OCI-LY7 (cell line): Measurements from ENCODE around the gene DSE. TPM values are rescaled to one million over a fixed set of nuclear protein-coding genes. Genes with fewer than 3 reads are reported as not detected.

Source experiments
- BruUV-seq: library from RNA; stranded (reverse); fragments of 400-500 nt; replicated peaks from 2 replicates; lab custom pipeline; 2021; lab: Mats Ljungman, UMichigan
- CTCF ChIA-PET: fragments of 300-600 bp; sonication (Branson Sonifier 250); formaldehyde crosslinking; loops from one replicate; lab custom pipeline; 2022; ENCODE audit warnings: antibody characterized with exemption; ENCODE audit not compliant: unreplicated experiment; lab: Charles Lee
- POLR2A ChIA-PET: fragments of 300-600 bp; sonication (Branson Sonifier 250); formaldehyde crosslinking; loops from one replicate; lab custom pipeline; 2022; ENCODE audit warnings: antibody characterized with exemption; lab: Charles Lee
- DNase-seq: peaks from one replicate; pipeline ENCODE4 v3.0.0-alpha.2; 2015; ENCODE audit warnings: low spot score
- H2AFZ ChIP-seq: fragments of 200-600 bp; sonication (generic), shearing (Covaris generic); 2 replicates; pipeline ENCODE4 v1.6.1; 2014; ENCODE audit warnings: mild to moderate bottlenecking, antibody characterized with exemption, low read length, moderate library complexity
- H3K27ac ChIP-seq: fragments of 200-600 bp; sonication (generic); 2 replicates; pipeline ENCODE4 v1.5.1; 2014; ENCODE audit warnings: mixed run types, low read depth, mild to moderate bottlenecking, moderate library complexity, low read length, inconsistent platforms; ENCODE audit not compliant: poor library complexity, severe bottlenecking
- H3K36me3 ChIP-seq: fragments of 200-600 bp; sonication (generic); 2 replicates; pipeline ENCODE4 v1.6.1; 2014; ENCODE audit warnings: mild to moderate bottlenecking, antibody characterized with exemption, low read length, moderate library complexity, mixed read lengths; ENCODE audit not compliant: insufficient read depth
- H3K4me1 ChIP-seq: fragments of 200-600 bp; sonication (generic); 2 replicates; pipeline ENCODE4 v1.5.1; 2014; ENCODE audit warnings: mild to moderate bottlenecking, low read length; ENCODE audit not compliant: insufficient read depth, poor library complexity, severe bottlenecking
- H3K4me2 ChIP-seq: fragments of 200-600 bp; sonication (generic); 2 replicates; pipeline ENCODE4 v1.6.1; 2014; ENCODE audit warnings: mild to moderate bottlenecking, low read length
- H3K4me3 ChIP-seq: fragments of 200-600 bp; sonication (generic); 2 replicates; pipeline ENCODE4 v1.5.1; 2014; ENCODE audit warnings: mild to moderate bottlenecking, low read depth, low read length; ENCODE audit not compliant: poor library complexity, severe bottlenecking
- H3K79me2 ChIP-seq: fragments of 200-600 bp; sonication (generic); 2 replicates; pipeline ENCODE4 v1.6.1; 2016; ENCODE audit warnings: low read depth, mild to moderate bottlenecking, low read length, moderate library complexity, mixed read lengths; ENCODE audit not compliant: insufficient read depth
- H3K9me2 ChIP-seq: fragments of 200-600 bp; sonication (generic); 2 replicates; pipeline ENCODE4 v1.6.1; 2016; ENCODE audit warnings: mild to moderate bottlenecking, low read length, mixed read lengths; ENCODE audit not compliant: insufficient read depth
- H3K9me3 ChIP-seq: fragments of 200-600 bp; sonication (generic); 2 replicates; pipeline ENCODE4 v1.6.1; 2014; ENCODE audit warnings: mild to moderate bottlenecking, mixed run types, low read length, mixed read lengths
- H4K20me1 ChIP-seq: fragments of 200-600 bp; sonication (generic); 2 replicates; pipeline ENCODE4 v1.6.1; 2014; ENCODE audit warnings: mild to moderate bottlenecking, antibody characterized with exemption, low read length, moderate library complexity, mixed read lengths; ENCODE audit not compliant: insufficient read depth
- EZH2phosphoT487 ChIP-seq: fragments of 200-600 bp; sonication (generic); IDR thresholded peaks from 2 replicates; pipeline ENCODE4 v1.6.1; 2018; ENCODE audit warnings: low read depth, borderline replicate concordance, mild to moderate bottlenecking, mixed run types, antibody characterized with exemption, low read length, moderate library complexity, mixed read lengths
- intact Hi-C: fragments of 100-400 bp; cut with micrococcal nuclease; formaldehyde crosslinking; loops from one replicate; pipeline ENCODE4 v1.10.0; 2022; ENCODE audit not compliant: unreplicated experiment
- total RNA-seq, 2 experiments: library from RNA; depleted of rRNA in 1 of 2; stranded (reverse); fragments of >200 nt in 1 of 2; shearing (Covaris generic) in 1 of 2; gene quantifications; 2 replicates each; pipeline ENCODE4 v1.2.3, GENCODE V29; 2014 to 2022
- TF ChIP-seq, protein P1 (sequence below): fragments of 200-600 bp; sonication (generic); conservative IDR thresholded peaks from 2 replicates; pipeline ENCODE4 v1.5.1; 2014; ENCODE audit warnings: mild to moderate bottlenecking, antibody characterized with exemption, low read length, moderate library complexity, mixed read lengths

The DSE gene
- total RNA-seq, 2 experiments from 2014 or later = 3.9 to 7.6 TPM

DNA sequence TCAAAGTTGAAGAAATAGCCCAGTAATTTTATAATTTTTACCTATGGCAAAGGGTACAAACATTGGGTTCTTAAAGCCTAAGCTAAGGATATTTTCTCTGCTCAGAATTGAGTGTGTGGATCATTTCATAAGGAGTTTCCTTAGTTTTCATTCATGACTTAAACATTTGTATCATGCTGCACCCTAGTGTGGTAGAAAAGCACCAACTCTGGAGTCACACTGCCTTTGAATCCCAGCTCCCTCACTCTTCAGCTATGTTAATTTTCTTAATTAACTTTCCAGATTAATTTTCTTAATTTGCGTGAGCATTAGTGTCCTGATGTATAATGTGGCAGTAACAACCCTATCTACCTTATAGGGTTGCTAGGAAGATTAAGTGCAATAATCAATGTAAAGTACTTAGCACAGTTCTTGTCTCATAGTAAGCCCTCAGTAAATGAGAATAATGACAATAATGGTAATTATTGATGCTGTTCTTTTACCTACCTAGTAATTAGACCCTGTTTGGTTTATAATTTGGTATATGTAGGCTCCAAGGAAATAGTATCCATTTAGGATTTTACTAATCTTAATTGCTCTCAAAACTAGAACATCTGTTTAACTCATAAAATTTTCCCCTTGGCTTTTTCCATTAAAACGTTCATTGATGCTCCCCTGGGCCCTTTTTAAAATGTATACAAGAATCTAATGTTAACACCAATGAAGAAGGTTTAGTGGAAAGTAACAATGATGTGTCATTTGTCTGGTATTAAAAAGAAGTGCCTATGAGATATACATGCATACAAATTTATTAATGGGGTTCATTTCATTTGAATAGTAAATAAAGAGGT lies 31.6 kb downstream of the DSE start:
- Histone ChIP-seq H3K4me2 (no peak overlapping the region), H4K20me1 (no peaks in the 10 kb centered on the region), H3K79me2 (no peaks in the 10 kb centered on the region), H3K4me1 (peaks cover 34% of the 10 kb centered on the region), H3K9me3 (no peaks in the 10 kb centered on the region), H3K9me2 (no peaks in the 10 kb centered on the region), H3K4me3 (no peak overlapping the region), H3K36me3 (no peaks in the 10 kb centered on the region), H2AFZ (no peak overlapping the region), H3K27ac (no peak overlapping the region)
- ChIA-PET CTCF (no interaction called here), POLR2A (interaction anchor here (0.8 to 2.2 kb wide), 7 partner anchors 9 to 168 kb away, joined by 3 to 8 read pairs (median 4); partner anchors contain the start of gene RWDD1)
- no TSS peak for BruUV-seq
- no peak for DNase-seq
- TF ChIP-seq EZH2phosphoT487 = no peak
- TF ChIP-seq, protein P1, sequence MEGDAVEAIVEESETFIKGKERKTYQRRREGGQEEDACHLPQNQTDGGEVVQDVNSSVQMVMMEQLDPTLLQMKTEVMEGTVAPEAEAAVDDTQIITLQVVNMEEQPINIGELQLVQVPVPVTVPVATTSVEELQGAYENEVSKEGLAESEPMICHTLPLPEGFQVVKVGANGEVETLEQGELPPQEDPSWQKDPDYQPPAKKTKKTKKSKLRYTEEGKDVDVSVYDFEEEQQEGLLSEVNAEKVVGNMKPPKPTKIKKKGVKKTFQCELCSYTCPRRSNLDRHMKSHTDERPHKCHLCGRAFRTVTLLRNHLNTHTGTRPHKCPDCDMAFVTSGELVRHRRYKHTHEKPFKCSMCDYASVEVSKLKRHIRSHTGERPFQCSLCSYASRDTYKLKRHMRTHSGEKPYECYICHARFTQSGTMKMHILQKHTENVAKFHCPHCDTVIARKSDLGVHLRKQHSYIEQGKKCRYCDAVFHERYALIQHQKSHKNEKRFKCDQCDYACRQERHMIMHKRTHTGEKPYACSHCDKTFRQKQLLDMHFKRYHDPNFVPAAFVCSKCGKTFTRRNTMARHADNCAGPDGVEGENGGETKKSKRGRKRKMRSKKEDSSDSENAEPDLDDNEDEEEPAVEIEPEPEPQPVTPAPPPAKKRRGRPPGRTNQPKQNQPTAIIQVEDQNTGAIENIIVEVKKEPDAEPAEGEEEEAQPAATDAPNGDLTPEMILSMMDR = no peak
- intact Hi-C loops = no loop called here

DNA sequence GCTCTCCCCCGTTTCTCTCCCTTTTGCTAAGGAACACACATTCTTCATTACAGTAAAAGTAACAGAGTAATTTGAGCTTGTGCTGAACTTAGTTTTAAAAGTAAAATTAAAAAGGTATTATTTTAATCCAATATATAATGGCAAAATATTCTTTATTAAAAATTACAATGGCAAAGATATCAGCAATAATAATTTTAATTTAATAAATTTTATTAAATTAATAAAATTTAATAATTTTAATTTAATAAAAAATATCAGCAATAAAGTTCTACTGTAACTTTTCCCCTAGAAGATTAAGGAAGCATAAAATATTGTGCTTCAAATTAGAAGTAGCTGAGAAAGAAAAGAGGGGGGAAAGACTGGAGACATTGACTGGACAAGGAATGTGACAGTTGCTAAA lies 32.5 kb downstream of the DSE start:
- Histone ChIP-seq H3K79me2 (no peaks in the 10 kb centered on the region), H3K27ac (no peak overlapping the region), H3K4me2 (no peak overlapping the region), H4K20me1 (no peaks in the 10 kb centered on the region), H2AFZ (no peak overlapping the region), H3K36me3 (no peaks in the 10 kb centered on the region), H3K4me3 (no peak overlapping the region), H3K9me2 (no peaks in the 10 kb centered on the region), H3K9me3 (no peaks in the 10 kb centered on the region), H3K4me1 (peaks cover 36% of the 10 kb centered on the region)
- ChIA-PET POLR2A (interaction anchor here (0.6 to 2.6 kb wide), 4 partner anchors 10 to 114 kb away, joined by 3 to 15 read pairs (median 4); no protein-coding TSS in a partner anchor), CTCF (no interaction called here)
- no TSS peak for BruUV-seq
- intact Hi-C loops = no loop called here
- DNase-seq = no peak
- TF ChIP-seq EZH2phosphoT487 = no peak
- TF ChIP-seq, protein P1 = no peak

DNA sequence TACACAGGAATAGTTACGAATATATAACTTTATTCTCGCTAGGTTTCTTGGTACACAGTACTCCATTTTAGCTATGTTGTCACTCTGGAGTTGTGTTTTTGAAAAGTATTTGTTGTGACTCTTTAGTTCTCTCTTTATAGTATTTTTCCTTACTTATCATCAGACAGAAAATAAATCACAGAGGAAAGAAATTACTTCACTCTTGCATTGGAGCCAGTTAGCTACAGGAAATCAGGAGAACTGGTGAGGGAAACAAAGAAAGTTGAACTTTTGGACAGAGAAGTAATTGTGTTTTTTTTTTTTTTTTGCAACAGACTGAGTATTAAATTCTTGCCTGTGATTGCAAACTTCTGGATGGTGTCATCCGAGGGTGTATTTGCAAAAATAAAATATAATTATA lies 33.9 kb downstream of the DSE start:
- H3K36me3 ChIP-seq = no peaks in the 10 kb centered on the region
- no peaks in the 10 kb centered on the region for H3K79me2 ChIP-seq
- H3K4me2 ChIP-seq = peak overlapping the region; percentile 57
- peak overlapping the region; percentile 92 for H3K27ac ChIP-seq
- intact Hi-C loops = loop anchor here (2.0 to 5.0 kb wide), 4 partner anchors 73 to 386 kb away; partner anchors contain the start of gene NT5DC1
- H4K20me1 ChIP-seq = no peaks in the 10 kb centered on the region
- no peaks in the 10 kb centered on the region for H3K9me3 ChIP-seq
- DNase-seq = no peak
- no peak for TF ChIP-seq EZH2phosphoT487
- TF ChIP-seq, protein P1 = no peak
- H3K9me2 ChIP-seq = no peaks in the 10 kb centered on the region
- no TSS peak for BruUV-seq
- ChIA-PET CTCF (no interaction called here), POLR2A (interaction anchor here (0.6 to 2.6 kb wide), 7 partner anchors 10 to 166 kb away, joined by 3 to 15 read pairs (median 3); no protein-coding TSS in a partner anchor)
- peaks cover 44% of the 10 kb centered on the region for H3K4me1 ChIP-seq
- no peak overlapping the region for H3K4me3 ChIP-seq
- H2AFZ ChIP-seq = peak overlapping the region; percentile 71; the same call in 1 of the 2 replicates
